GM21360 (cell line): ENCODE data around the gene GINS3.

Source experiments
- ATAC-seq: cut with Tn5 transposase; IDR thresholded peaks from one replicate; pipeline ENCODE4 v1.9.1; 2021; ENCODE audit warnings: mild to moderate bottlenecking, moderate library complexity; ENCODE audit not compliant: unreplicated experiment

Gene GINS3

GRCh38 chr16:58392215-58393137 lies at the start of gene GINS3:
Gene GINS3 (plus strand): TSS chr16:58392471. CDS start chr16:58392602, 131 bp downstream.
- ATAC-seq = peak; percentile 93

GRCh38 chr16:58343562-58343961 lies 48.7 kb upstream of the GINS3 start:
- no peak for ATAC-seq

GRCh38 chr16:58345574-58346354 lies 46.5 kb upstream of the GINS3 start:
- no peak for ATAC-seq

GRCh38 chr16:58346831-58347371 lies 45.4 kb upstream of the GINS3 start:
- no peak for ATAC-seq

- ATAC-seq = no peak
Measured at GRCh38 chr16:58348986-58349385, 43.3 kb upstream of the GINS3 start.

GRCh38 chr16:58352690-58353089 lies 39.6 kb upstream of the GINS3 start:
- no peak for ATAC-seq

GRCh38 chr16:58360041-58360634 lies 32.1 kb upstream of the GINS3 start:
- no peak for ATAC-seq

- no peak for ATAC-seq
Measured at GRCh38 chr16:58361726-58362125, 30.5 kb upstream of the GINS3 start.

GRCh38 chr16:58363746-58364393 lies 28.4 kb upstream of the GINS3 start:
- no peak for ATAC-seq

GRCh38 chr16:58365623-58366022 lies 26.6 kb upstream of the GINS3 start:
- ATAC-seq = no peak

- no peak for ATAC-seq
Measured at GRCh38 chr16:58366247-58367031, 25.8 kb upstream of the GINS3 start.

GRCh38 chr16:58367252-58367651 lies 25.0 kb upstream of the GINS3 start:
- ATAC-seq = no peak

GRCh38 chr16:58371841-58372240 lies 20.4 kb upstream of the GINS3 start:
- ATAC-seq = no peak

- no peak for ATAC-seq
Measured at GRCh38 chr16:58375386-58375785, 16.9 kb upstream of the GINS3 start.

GRCh38 chr16:58377932-58378331 lies 14.3 kb upstream of the GINS3 start:
- no peak for ATAC-seq

- ATAC-seq = no peak
Measured at GRCh38 chr16:58378401-58378800, 13.9 kb upstream of the GINS3 start.

- ATAC-seq = no peak
Measured at GRCh38 chr16:58379736-58380135, 12.5 kb upstream of the GINS3 start.

GRCh38 chr16:58381661-58382060 lies 10.6 kb upstream of the GINS3 start:
- no peak for ATAC-seq

- no peak for ATAC-seq
Measured at GRCh38 chr16:58384437-58385055, 7.7 kb upstream of the GINS3 start.
